DMS53 (cell line): ENCODE results near the gene SPG11.
A peak's percentile ranks its signal among the peaks of the same experiment; 100 is the strongest.
"Not testable (repeated sequence)": the region's sequence is repeated elsewhere in the genome, so short reads cannot be mapped to it uniquely, and the experiment has no call there.

Experiments used
- DNase-seq: peaks from one replicate; lab custom pipeline; 2025; lab: John Stamatoyannopoulos, UW

SPG11 gene

GRCh38 chr15:44675911-44676310, 12.4 kb upstream of the SPG11 start:
- DNase-seq = no peak

- DNase-seq = no peak
Observed at GRCh38 chr15:44673639-44674038, 10.2 kb upstream of the SPG11 start.

- DNase-seq = no peak
Observed at GRCh38 chr15:44670087-44670950, 6.9 kb upstream of the SPG11 start.

GRCh38 chr15:44668921-44669320, 5.5 kb upstream of the SPG11 start:
- DNase-seq = no peak

- DNase-seq = no peak
Observed at GRCh38 chr15:44667039-44667360, 3.5 kb upstream of the SPG11 start.

GRCh38 chr15:44666210-44667038, 3.0 kb upstream of the SPG11 start:
- no peak for DNase-seq

- peak; percentile 86 for DNase-seq
Observed at GRCh38 chr15:44662478-44663409, 718 bp downstream of the SPG11 start.

- DNase-seq = no peak
Observed at GRCh38 chr15:44661576-44661975, 1.9 kb downstream of the SPG11 start.

- no peak for DNase-seq
Observed at GRCh38 chr15:44659056-44659455, 4.4 kb downstream of the SPG11 start.

GRCh38 chr15:44657378-44657777, 6.1 kb downstream of the SPG11 start:
- DNase-seq = no peak

GRCh38 chr15:44656913-44657312, 6.5 kb downstream of the SPG11 start:
- DNase-seq = no peak

- DNase-seq = no peak
Observed at GRCh38 chr15:44656298-44656697, 7.2 kb downstream of the SPG11 start.

GRCh38 chr15:44654858-44655257, 8.6 kb downstream of the SPG11 start:
- no peak for DNase-seq

- DNase-seq = no peak
Observed at GRCh38 chr15:44647637-44648036, 15.8 kb downstream of the SPG11 start.

- DNase-seq = no peak
Observed at GRCh38 chr15:44647036-44647435, 16.4 kb downstream of the SPG11 start.

- no peak for DNase-seq
Observed at GRCh38 chr15:44646460-44646859, 17.0 kb downstream of the SPG11 start.

GRCh38 chr15:44641651-44642050, 21.8 kb downstream of the SPG11 start:
- no peak for DNase-seq

- DNase-seq = peak; percentile 2
Observed at GRCh38 chr15:44636976-44637375, 26.5 kb downstream of the SPG11 start.

GRCh38 chr15:44633603-44634002, 29.9 kb downstream of the SPG11 start:
- DNase-seq = no peak

GRCh38 chr15:44625286-44625685, 38.2 kb downstream of the SPG11 start:
- not testable (repeated sequence) for DNase-seq

GRCh38 chr15:44623178-44623577, 40.3 kb downstream of the SPG11 start:
- no peak for DNase-seq

GRCh38 chr15:44620081-44620480, 43.4 kb downstream of the SPG11 start:
- no peak for DNase-seq
